Panc1 (cell line): ENCODE measurements around the gene NDUFA7. TPM values are rescaled to one million over a fixed set of nuclear protein-coding genes. Genes with fewer than 3 reads are reported as not detected.
A peak's percentile ranks its signal among the peaks of the same experiment; 100 is the strongest.

Experiments used
- ATAC-seq: fragments of 200-7000 bp; cut with Tn5 transposase; 2 replicates; pipeline ENCODE4 v1.9.1; 2020; ENCODE audit warnings: mild to moderate bottlenecking, moderate library complexity
- BruUV-seq: library from RNA; stranded (reverse); fragments of 400-500 nt; replicated peaks from 2 replicates; lab custom pipeline; 2021; lab: Mats Ljungman, UMichigan
- CTCF ChIA-PET: fragments of 300-600 bp; sonication (Branson Sonifier 250); formaldehyde crosslinking; loops from one replicate; lab custom pipeline; 2022; ENCODE audit warnings: antibody characterized with exemption; lab: Charles Lee
- POLR2A ChIA-PET: fragments of 300-600 bp; sonication (Branson Sonifier 250); formaldehyde crosslinking; loops from one replicate; lab custom pipeline; 2022; ENCODE audit warnings: antibody characterized with exemption; lab: Charles Lee
- DNase-seq: peaks from one replicate; pipeline ENCODE4 v3.0.0-alpha.2; 2010; ENCODE audit warnings: low read depth, low spot score
- H3K27ac ChIP-seq: 2 replicates; pipeline ENCODE4 v1.5.1; 2011; ENCODE audit warnings: mild to moderate bottlenecking, low read length, inconsistent platforms
- H3K27me3 ChIP-seq: fragments of 200-500 bp; sonication (Bioruptor generic); 2 replicates; pipeline ENCODE4 v1.6.0; 2014; ENCODE audit warnings: low read length, inconsistent platforms; ENCODE audit not compliant: control insufficient read depth, insufficient read depth
- H3K36me3 ChIP-seq: fragments of 200-500 bp; sonication (Bioruptor generic); 2 replicates; pipeline ENCODE4 v1.5.1; 2014; ENCODE audit warnings: inconsistent platforms, mild to moderate bottlenecking, low read length, moderate library complexity; ENCODE audit not compliant: control insufficient read depth, insufficient read depth
- H3K4me1 ChIP-seq: 2 replicates; pipeline ENCODE4 v1.5.1; 2011; ENCODE audit warnings: inconsistent platforms, mild to moderate bottlenecking, low read length, moderate library complexity; ENCODE audit not compliant: control insufficient read depth, insufficient read depth
- H3K4me3 ChIP-seq, 2 experiments: 2 replicates each; pipeline ENCODE4 v1.5.1; 2011 to 2012; ENCODE audit warnings: low read depth in 2 of 2, low read length in 2 of 2, mild to moderate bottlenecking in 2 of 2, inconsistent platforms in 1 of 2, moderate library complexity in 1 of 2
- H3K9me3 ChIP-seq: fragments of 200-500 bp; sonication (Bioruptor generic); 2 replicates; pipeline ENCODE4 v1.5.1; 2014; ENCODE audit warnings: low read depth, mild to moderate bottlenecking, inconsistent platforms, low read length, moderate library complexity; ENCODE audit not compliant: control insufficient read depth, insufficient read depth
- CTCF ChIP-seq: fragments of 450-650 bp; IDR thresholded peaks from 2 replicates; pipeline ENCODE4 v1.5.1; 2017; ENCODE audit warnings: mild to moderate bottlenecking
- POLR2AphosphoS5 ChIP-seq: IDR thresholded peaks from 2 replicates; pipeline ENCODE4 v1.6.1; 2012; ENCODE audit warnings: mild to moderate bottlenecking, low read depth, low read length, moderate library complexity
- REST ChIP-seq, 2 experiments: IDR thresholded peaks; 2 replicates each; pipeline ENCODE4 v1.6.1; 2011 to 2012; ENCODE audit warnings: low read depth in 2 of 2, control low read depth in 1 of 2, low read length in 1 of 2, mild to moderate bottlenecking in 1 of 2, moderate library complexity in 1 of 2; ENCODE audit not compliant: insufficient read depth in 1 of 2
- SIN3A ChIP-seq: IDR thresholded peaks from 2 replicates; pipeline ENCODE4 v1.6.1; 2012; ENCODE audit warnings: low read depth, mild to moderate bottlenecking, low read length, moderate library complexity, borderline replicate concordance; ENCODE audit not compliant: insufficient read depth
- TCF7L2 ChIP-seq: IDR thresholded peaks from 2 replicates; pipeline ENCODE4 v1.6.1; 2011; ENCODE audit warnings: mild to moderate bottlenecking, low read depth, low read length, inconsistent platforms
- in situ Hi-C: cut with HindIII; loops from 2 replicates; pipeline ENCODE4 v1.10.0; 2016; ENCODE audit warnings: low sequenced_read_pairs, low pct_unique_long_range_greater_than_20kb
- intact Hi-C: fragments of 100-400 bp; cut with micrococcal nuclease; formaldehyde crosslinking; loops from one replicate; pipeline ENCODE4 v1.10.0; 2022; ENCODE audit not compliant: unreplicated experiment
- total RNA-seq: library from RNA; stranded (reverse); gene quantifications from one replicate; pipeline ENCODE4 v1.2.1, GENCODE V29; 2021; ENCODE audit not compliant: unreplicated experiment

NDUFA7 gene
- total RNA-seq, 1 experiment from 2014 or later = 36.8 TPM

GRCh38 chr19:8342684-8343482 lies 21.7 kb upstream of the NDUFA7 start, which contains the start of gene KANK3:
Gene KANK3 (minus strand): TSS chr19:8343262. CDS start chr19:8337828, 5,434 bp downstream.
- no TSS peak for BruUV-seq
- intact Hi-C loops (no loop called here), in situ Hi-C loops (no loop called here)
- no peaks in the 10 kb centered on the region for H3K4me1 ChIP-seq
- CTCF ChIA-PET = interaction anchor here (1.0 kb wide), 1 partner anchor 10 kb away, joined by 5 read pairs; no protein-coding TSS in a partner anchor
- POLR2A ChIA-PET = no interaction called here
- H3K4me3 ChIP-seq = peak within 1 kb of the TSS; percentile 53 to 58
- peak; percentile 100 for ATAC-seq
- no peaks in the 10 kb centered on the region for H3K36me3 ChIP-seq
- H3K9me3 ChIP-seq = no peaks in the 10 kb centered on the region
- DNase-seq = no peak
- H3K27me3 ChIP-seq = no peaks in the 10 kb centered on the region
- H3K27ac ChIP-seq = no peak within 1 kb of the TSS
- TF ChIP-seq SIN3A (no peak), POLR2AphosphoS5 (no peak), REST (IDR thresholded peaks at IDR 0.05; ENCODE audit: insufficient read depth in 1 of 2, low read depth in 2 of 2, low read length in 1 of 2) (no peak), TCF7L2 (no peak), CTCF (no peak)

DNA sequence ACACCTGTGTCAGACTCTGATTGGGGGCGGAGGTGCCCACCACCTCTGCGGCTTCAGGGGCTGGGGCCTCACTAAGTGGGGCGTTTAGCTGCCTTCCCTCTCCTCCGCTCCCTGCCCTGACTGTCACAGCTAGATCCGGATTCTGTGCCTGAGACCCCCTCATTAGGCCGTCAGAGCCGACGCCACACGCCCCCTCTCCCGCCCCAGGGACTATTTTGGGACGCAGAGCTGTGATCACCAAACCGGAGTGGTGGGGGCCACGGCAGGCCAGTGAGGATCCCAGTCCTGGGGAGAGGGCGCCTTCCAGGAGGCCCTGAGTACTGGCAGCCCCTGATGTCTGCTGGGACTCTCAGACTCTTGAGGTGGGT lies 21.1 kb upstream of the NDUFA7 start:
- BruUV-seq = no TSS peak
- POLR2A ChIA-PET = no interaction called here
- in situ Hi-C loops = no loop called here

More for the DNA sequence above, 21.1 kb upstream of the NDUFA7 start:
- CTCF ChIA-PET = interaction anchor here (0.6 kb wide), 1 partner anchor 71 kb away, joined by 4 read pairs; the partner anchor contains the start of gene MARCHF2
- intact Hi-C loops = no loop called here
- Histone ChIP-seq H3K9me3 (no peaks in the 10 kb centered on the region), H3K4me3 (no peak overlapping the region), H3K4me1 (no peaks in the 10 kb centered on the region), H3K27me3 (no peaks in the 10 kb centered on the region), H3K27ac (no peak overlapping the region), H3K36me3 (no peaks in the 10 kb centered on the region)
- TF ChIP-seq SIN3A = no peak
- no peak for TF ChIP-seq POLR2AphosphoS5
- TF ChIP-seq REST (IDR thresholded peaks at IDR 0.05; ENCODE audit: insufficient read depth in 1 of 2, low read depth in 2 of 2, low read length in 1 of 2) = no peak
- TF ChIP-seq CTCF = no peak
- no peak for TF ChIP-seq TCF7L2
- no peak for DNase-seq
- no peak for ATAC-seq
